Measurements from ENCODE around the gene SORCS1.
"Not testable (repeated sequence)": the region's sequence is repeated elsewhere in the genome, so short reads cannot be mapped to it uniquely, and the experiment has no call there.

Gene SORCS1

GRCh38 chr10:106947643-106948042 lies 216.9 kb downstream of the SORCS1 start:
- no peak for DNase-seq (ENCODE audit: low read depth, low spot score)

GRCh38 chr10:106942035-106942662 lies 222.4 kb downstream of the SORCS1 start:
- no peak for DNase-seq (ENCODE audit: low read depth, low spot score)

- no peak for DNase-seq (ENCODE audit: low read depth, low spot score)
Observed at GRCh38 chr10:106941297-106942034, 223.0 kb downstream of the SORCS1 start.

GRCh38 chr10:106938513-106938912 lies 226.0 kb downstream of the SORCS1 start:
- DNase-seq (ENCODE audit: low read depth, low spot score) = no peak

GRCh38 chr10:106935978-106936451 lies 228.5 kb downstream of the SORCS1 start:
- no peak for DNase-seq (ENCODE audit: low read depth, low spot score)

GRCh38 chr10:106931853-106932249 lies 232.7 kb downstream of the SORCS1 start:
- no peak for DNase-seq (ENCODE audit: low read depth, low spot score)

GRCh38 chr10:106931159-106931852 lies 233.2 kb downstream of the SORCS1 start:
- DNase-seq (ENCODE audit: low read depth, low spot score) = no peak

- no peak for DNase-seq (ENCODE audit: low read depth, low spot score)
Observed at GRCh38 chr10:106930751-106931150, 233.8 kb downstream of the SORCS1 start.

- DNase-seq (ENCODE audit: low read depth, low spot score) = no peak
Observed at GRCh38 chr10:106929291-106929895, 235.1 kb downstream of the SORCS1 start.

GRCh38 chr10:106928151-106928550 lies 236.4 kb downstream of the SORCS1 start:
- not testable (repeated sequence) for DNase-seq (ENCODE audit: low read depth, low spot score)

- DNase-seq (ENCODE audit: low read depth, low spot score) = no peak
Observed at GRCh38 chr10:106925191-106925590, 239.3 kb downstream of the SORCS1 start.

GRCh38 chr10:106920538-106920937 lies 244.0 kb downstream of the SORCS1 start:
- peak; percentile 1 for DNase-seq (ENCODE audit: low read depth, low spot score)

- no peak for DNase-seq (ENCODE audit: low read depth, low spot score)
Observed at GRCh38 chr10:106919871-106920282, 244.6 kb downstream of the SORCS1 start.

- no peak for DNase-seq (ENCODE audit: low read depth, low spot score)
Observed at GRCh38 chr10:106917452-106918055, 247.0 kb downstream of the SORCS1 start.

- no peak for DNase-seq (ENCODE audit: low read depth, low spot score)
Observed at GRCh38 chr10:106914016-106914415, 250.5 kb downstream of the SORCS1 start.

- no peak for DNase-seq (ENCODE audit: low read depth, low spot score)
Observed at GRCh38 chr10:106913348-106913747, 251.2 kb downstream of the SORCS1 start.

GRCh38 chr10:106911096-106911495 lies 253.4 kb downstream of the SORCS1 start:
- no peak for DNase-seq (ENCODE audit: low read depth, low spot score)

- no peak for DNase-seq (ENCODE audit: low read depth, low spot score)
Observed at GRCh38 chr10:106910666-106911065, 253.8 kb downstream of the SORCS1 start.

GRCh38 chr10:106908225-106908624 lies 256.3 kb downstream of the SORCS1 start:
- no peak for DNase-seq (ENCODE audit: low read depth, low spot score)

- DNase-seq (ENCODE audit: low read depth, low spot score) = no peak
Observed at GRCh38 chr10:106904209-106904608, 260.3 kb downstream of the SORCS1 start.

- no peak for DNase-seq (ENCODE audit: low read depth, low spot score)
Observed at GRCh38 chr10:106903180-106903579, 261.3 kb downstream of the SORCS1 start.
